Kidney epithelial cell (primary cell): Measurements from ENCODE around the gene WEE2. TPM values are rescaled to one million over a fixed set of nuclear protein-coding genes. Genes with fewer than 3 reads are reported as not detected.

Experiments
- DNase-seq: peaks from one replicate; pipeline ENCODE4 v3.0.0-alpha.2; 2010; ENCODE audit warnings: low read depth
- H3K27me3 ChIP-seq: 2 replicates; pipeline ENCODE4 v1.6.0; 2011; ENCODE audit warnings: low read length; ENCODE audit not compliant: control insufficient read depth, insufficient read depth
- H3K36me3 ChIP-seq: 2 replicates; pipeline ENCODE4 v1.5.1; 2011; ENCODE audit warnings: low read length; ENCODE audit not compliant: control insufficient read depth, insufficient read depth
- H3K4me3 ChIP-seq: 2 replicates; pipeline ENCODE4 v1.5.1; 2011; ENCODE audit warnings: low read depth, mild to moderate bottlenecking, control low read depth, low read length
- total RNA-seq: library from RNA; depleted of rRNA; stranded (reverse); fragments of >200 nt; gene quantifications from 2 replicates; pipeline ENCODE4 v1.2.3, GENCODE V29; 2015
- TF ChIP-seq, protein P1 (sequence below): IDR thresholded peaks from 2 replicates; pipeline ENCODE4 v1.5.1; 2011; ENCODE audit warnings: mild to moderate bottlenecking, moderate library complexity, low read length, control low read depth, inconsistent platforms; ENCODE audit not compliant: insufficient read depth, poor library complexity, severe bottlenecking

The WEE2 gene
- total RNA-seq, 1 donor from 2014 or later = not detected

DNA sequence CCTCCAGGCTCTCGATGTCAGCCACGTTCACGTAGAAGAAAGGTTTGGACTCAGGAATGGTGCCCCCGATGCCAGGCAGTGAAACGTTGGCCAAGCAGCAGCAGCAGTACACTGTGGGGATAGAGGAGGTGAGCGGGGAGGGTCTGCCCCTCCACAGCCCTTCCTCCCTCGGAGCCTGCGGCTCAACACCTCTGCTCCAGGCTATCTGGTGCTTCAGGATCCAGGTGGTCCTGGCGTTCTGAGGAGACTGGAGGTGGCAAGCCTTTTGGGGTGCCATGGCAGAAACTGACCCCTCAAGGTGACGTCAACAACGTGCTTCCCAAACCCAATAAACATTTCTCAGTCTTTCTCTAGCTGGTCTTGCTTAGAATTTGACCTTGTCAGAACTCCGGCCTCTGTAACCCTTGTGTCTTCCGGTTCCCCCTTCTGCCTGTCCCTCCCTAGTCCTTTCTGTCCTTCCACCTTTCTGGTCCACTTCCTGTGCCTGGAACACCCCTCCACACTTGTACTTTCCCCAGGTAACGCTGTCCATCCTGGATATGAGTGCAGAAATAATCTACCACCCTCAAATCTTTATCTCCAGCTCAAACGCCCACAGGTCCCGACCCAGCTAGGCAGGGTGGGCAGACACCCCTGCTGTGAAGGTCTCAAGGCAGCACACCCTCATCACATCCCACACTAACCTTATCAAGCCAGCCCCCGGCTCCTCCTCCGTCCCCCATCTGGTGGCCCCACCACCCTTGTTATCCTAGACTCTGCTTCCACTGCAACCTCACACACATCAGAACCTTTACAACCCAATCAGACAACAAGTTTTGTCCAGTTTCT is 42.7 kb upstream of the WEE2 start:
- H3K4me3 ChIP-seq = no peak overlapping the region
- H3K27me3 ChIP-seq = no peaks in the 10 kb centered on the region
- TF ChIP-seq, protein P1, sequence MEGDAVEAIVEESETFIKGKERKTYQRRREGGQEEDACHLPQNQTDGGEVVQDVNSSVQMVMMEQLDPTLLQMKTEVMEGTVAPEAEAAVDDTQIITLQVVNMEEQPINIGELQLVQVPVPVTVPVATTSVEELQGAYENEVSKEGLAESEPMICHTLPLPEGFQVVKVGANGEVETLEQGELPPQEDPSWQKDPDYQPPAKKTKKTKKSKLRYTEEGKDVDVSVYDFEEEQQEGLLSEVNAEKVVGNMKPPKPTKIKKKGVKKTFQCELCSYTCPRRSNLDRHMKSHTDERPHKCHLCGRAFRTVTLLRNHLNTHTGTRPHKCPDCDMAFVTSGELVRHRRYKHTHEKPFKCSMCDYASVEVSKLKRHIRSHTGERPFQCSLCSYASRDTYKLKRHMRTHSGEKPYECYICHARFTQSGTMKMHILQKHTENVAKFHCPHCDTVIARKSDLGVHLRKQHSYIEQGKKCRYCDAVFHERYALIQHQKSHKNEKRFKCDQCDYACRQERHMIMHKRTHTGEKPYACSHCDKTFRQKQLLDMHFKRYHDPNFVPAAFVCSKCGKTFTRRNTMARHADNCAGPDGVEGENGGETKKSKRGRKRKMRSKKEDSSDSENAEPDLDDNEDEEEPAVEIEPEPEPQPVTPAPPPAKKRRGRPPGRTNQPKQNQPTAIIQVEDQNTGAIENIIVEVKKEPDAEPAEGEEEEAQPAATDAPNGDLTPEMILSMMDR = no peak
- peaks cover 1% of the 10 kb centered on the region for H3K36me3 ChIP-seq
- no peak for DNase-seq

DNA sequence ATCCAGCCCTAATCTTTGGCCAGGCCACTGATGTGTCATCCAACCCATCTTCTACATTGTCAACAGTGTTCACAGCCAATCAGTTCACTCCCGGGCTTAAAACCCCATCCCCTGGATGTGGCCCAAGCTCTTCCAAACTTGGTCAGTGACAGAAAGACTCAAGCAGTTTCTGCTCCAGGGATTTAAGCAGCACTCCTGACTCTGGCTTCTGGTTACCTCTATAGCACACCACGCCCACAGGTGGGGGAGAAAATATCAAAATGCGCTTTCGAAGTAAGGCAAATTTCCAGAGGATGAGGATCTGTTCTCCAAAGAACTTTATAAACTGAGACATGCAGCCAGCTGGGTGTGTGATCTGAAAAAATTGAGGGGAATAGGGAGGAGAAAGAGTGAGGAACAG is 42.1 kb upstream of the WEE2 start:
- Histone ChIP-seq H3K36me3 (peaks cover 1% of the 10 kb centered on the region), H3K4me3 (no peak overlapping the region), H3K27me3 (no peaks in the 10 kb centered on the region)
- DNase-seq = no peak
- TF ChIP-seq, protein P1 = no peak

DNA sequence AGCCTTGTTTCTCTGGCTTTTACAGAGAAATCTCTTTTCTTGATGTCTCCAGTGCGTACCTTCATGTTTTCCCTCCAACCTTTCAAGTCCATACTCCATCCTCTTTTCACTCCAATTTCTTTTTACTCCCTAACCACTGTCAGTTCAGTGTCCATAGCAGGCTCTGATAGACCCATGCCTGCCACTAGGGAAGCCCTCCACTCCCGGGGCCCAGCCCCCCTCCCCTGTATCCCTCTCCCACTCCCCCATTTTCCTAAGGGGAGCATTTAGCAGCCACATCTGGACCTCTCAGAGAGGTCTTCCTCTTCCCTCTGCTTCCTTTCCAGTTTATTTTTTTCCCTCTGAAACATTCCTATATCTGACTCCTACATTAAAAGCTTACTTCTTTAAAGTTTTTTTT is 39.3 kb upstream of the WEE2 start:
- H3K4me3 ChIP-seq = no peak overlapping the region
- H3K27me3 ChIP-seq = no peaks in the 10 kb centered on the region
- DNase-seq = no peak
- TF ChIP-seq, protein P1 = no peak
- no peaks in the 10 kb centered on the region for H3K36me3 ChIP-seq

DNA sequence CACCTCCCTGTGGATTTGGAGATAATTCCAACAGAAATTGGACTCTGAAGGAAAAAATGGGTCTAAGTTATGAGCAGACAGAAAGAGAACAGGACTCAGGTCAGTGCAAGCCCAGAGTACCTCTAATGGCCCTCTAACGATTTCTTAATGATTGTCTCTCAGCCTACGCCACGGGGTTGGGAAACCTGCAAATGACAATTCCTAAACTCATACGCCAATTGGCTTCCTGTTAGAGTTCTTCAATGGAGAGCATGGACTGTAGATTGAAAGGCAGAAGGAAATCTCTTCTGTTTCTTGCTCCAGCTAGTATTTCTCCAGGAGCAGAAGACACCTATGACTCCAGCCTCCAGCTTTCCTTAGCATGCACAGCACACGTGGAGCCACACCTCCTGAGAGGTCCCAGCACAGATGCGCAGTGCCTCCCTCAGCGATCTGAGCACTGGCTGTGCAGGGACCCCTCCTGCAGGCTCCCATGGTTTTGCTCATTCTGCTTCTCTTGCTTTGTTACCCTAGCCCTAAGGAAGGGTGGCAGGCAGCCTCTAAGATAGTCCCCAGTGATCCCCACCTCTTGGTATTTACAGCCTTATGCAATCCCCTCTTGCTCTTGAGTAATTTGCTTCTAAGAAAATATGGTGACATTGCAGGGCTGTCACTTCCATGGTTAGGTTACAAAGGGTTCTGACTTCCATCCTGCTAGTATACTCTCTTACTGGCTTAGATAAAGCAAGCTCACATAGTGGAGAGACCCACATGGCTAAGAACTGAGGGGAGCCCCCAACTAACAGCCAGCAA is 36.3 kb upstream of the WEE2 start:
- Histone ChIP-seq H3K4me3 (no peak overlapping the region), H3K27me3 (no peaks in the 10 kb centered on the region), H3K36me3 (no peaks in the 10 kb centered on the region)
- no peak for DNase-seq
- TF ChIP-seq, protein P1 = no peak

DNA sequence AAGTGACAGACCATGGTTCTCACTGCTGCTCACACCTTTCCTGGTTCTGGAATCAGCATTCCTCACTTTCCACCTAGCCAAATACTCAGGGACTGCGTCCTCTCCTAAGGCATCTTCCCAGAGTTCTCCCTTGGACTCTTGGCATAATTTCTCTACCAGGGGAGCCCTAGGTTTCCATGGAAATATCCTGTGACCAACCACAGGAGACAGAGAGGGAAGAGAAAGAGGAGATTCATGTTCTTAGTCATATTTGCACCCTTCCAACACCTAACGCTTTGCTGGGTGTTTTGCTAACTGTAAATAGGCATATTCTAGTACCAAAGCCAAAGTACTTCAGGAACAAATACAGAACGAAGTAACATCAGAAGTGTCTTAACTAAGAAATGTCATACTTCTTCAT is 34.8 kb upstream of the WEE2 start:
- TF ChIP-seq, protein P1 = no peak
- H3K27me3 ChIP-seq = no peaks in the 10 kb centered on the region
- DNase-seq = no peak
- H3K4me3 ChIP-seq = no peak overlapping the region
- no peaks in the 10 kb centered on the region for H3K36me3 ChIP-seq
